H1 (cell line): ENCODE results near the gene WDR91. TPM values are rescaled to one million over a fixed set of nuclear protein-coding genes. Genes with fewer than 3 reads are reported as not detected.

Experiments used
- BCL11A ChIP-seq, 2 experiments: IDR thresholded peaks; one replicate each; pipeline ENCODE4 v1.6.1; 2011; ENCODE audit warnings: low read depth in 2 of 2, low read length in 2 of 2, mild to moderate bottlenecking in 2 of 2
- E2F6 ChIP-seq: IDR thresholded peaks from 2 replicates; pipeline ENCODE4 v1.6.1; 2012; ENCODE audit warnings: inconsistent platforms
- RAD21 ChIP-seq, 2 experiments: IDR thresholded peaks in 1 of 2; conservative IDR thresholded peaks in 1 of 2; 2 replicates each; pipeline ENCODE4 v1.6.1; 2011; ENCODE audit warnings: low read depth in 2 of 2, low read length in 2 of 2, improper control_type of control experiment in 1 of 2, inconsistent platforms in 1 of 2, mild to moderate bottlenecking in 1 of 2, moderate library complexity in 1 of 2
- TEAD4 ChIP-seq: IDR thresholded peaks from 2 replicates; pipeline ENCODE4 v1.6.1; 2012; ENCODE audit warnings: low read depth, low read length, inconsistent platforms, mixed read lengths
- polyA plus RNA-seq, 7 experiments: library from polyadenylated mRNA; depleted of rRNA in 3 of 7; stranded (reverse) in 5 of 7; unstranded in 2 of 7; fragments of >200 nt in 5 of 7; fragments of 200-250 nt in 2 of 7; gene quantifications; 1 replicate in 5 of 7; 2 replicates in 1 of 7; 4 replicates in 1 of 7; pipeline versions ENCODE4 v1.2.1 to v1.2.3, GENCODE V29; 2011 to 2013; ENCODE audit warnings: missing spikeins in 2 of 7, mixed read lengths in 2 of 7
- total RNA-seq: library from RNA; stranded (reverse); fragmentation: NEBNext Ultra II Directional; extraction: Animal tissue kit (Norgen Biotek cat#: 25700); gene quantifications from 2 replicates; pipeline ENCODE4 v1.2.1, GENCODE V29; 2021

WDR91 gene
- total and polyA plus RNA-seq, 2 of the 8 experiments (the other 6 are each of a cell fraction or from before 2014, with no cell fraction given), result 8.2 to 14.7 TPM

- TF ChIP-seq BCL11A (IDR thresholded peaks at IDR 0.05; ENCODE audit: low read depth in 2 of 2, low read length in 2 of 2) (no peak), E2F6 (no peak), RAD21 (IDR thresholded peaks at IDR 0.05 in 1 of 2, conservative IDR thresholded peaks at IDR 0.05 in 1 of 2; ENCODE audit: low read depth in 2 of 2, low read length in 2 of 2) (no peak), TEAD4 (no peak)
These were observed 6.6 kb upstream of the WDR91 start (continued) for GRCh38 chr7:135217645-135218509.
